HG02840 (cell line): Measurements from ENCODE around the gene CREB1.
"Not testable (repeated sequence)": the region's sequence is repeated elsewhere in the genome, so short reads cannot be mapped to it uniquely, and the experiment has no call there.

Experiments
- ATAC-seq: cut with Tn5 transposase; IDR thresholded peaks from one replicate; pipeline ENCODE4 v1.9.1; 2021; ENCODE audit warnings: mild to moderate bottlenecking, moderate library complexity, moderate number of reproducible peaks; ENCODE audit not compliant: unreplicated experiment, low FRiP score

The CREB1 gene

DNA sequence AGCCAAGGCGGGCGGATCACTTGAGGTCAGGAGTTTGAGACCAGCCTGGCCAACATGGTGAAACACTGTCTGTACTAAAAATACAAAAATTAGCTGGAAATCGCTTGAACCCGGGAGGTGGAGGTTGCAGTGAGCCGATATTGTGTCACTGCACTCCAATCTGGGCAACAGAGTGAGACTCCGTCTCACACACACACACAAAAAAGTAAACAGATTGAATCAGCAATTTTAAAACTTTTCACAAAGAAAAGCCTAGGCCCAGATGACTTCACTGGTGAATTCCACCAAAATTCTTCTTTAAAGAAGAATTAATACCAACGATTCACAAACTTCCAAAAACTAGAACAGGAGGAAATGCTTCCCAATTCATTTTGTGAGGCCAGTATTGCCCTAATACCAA is 116.8 kb downstream of the CREB1 start:
- not testable (repeated sequence) for ATAC-seq
